Suprapubic skin (tissue), 4 donors: ENCODE results near the gene CDH22. TPM values are rescaled to one million over a fixed set of nuclear protein-coding genes. Genes with fewer than 3 reads are reported as not detected.

Source experiments
- DNase-seq, 2 donors: peaks; one replicate each; pipeline ENCODE4 v3.0.0-alpha.2; 2019; ENCODE audit warnings: low spot score in 2 of 2
- H3K27ac ChIP-seq: fragments of 200-600 bp; sonication (generic); one replicate; pipeline ENCODE4 v1.5.1; 2019
- H3K27me3 ChIP-seq: fragments of 200-600 bp; sonication (generic); one replicate; pipeline ENCODE4 v1.5.1; 2019
- H3K36me3 ChIP-seq: fragments of 200-600 bp; sonication (generic); one replicate; pipeline ENCODE4 v1.5.1; 2019
- H3K4me1 ChIP-seq: fragments of 200-600 bp; sonication (generic); one replicate; pipeline ENCODE4 v1.5.1; 2019
- H3K4me3 ChIP-seq: fragments of 200-600 bp; sonication (generic); one replicate; pipeline ENCODE4 v1.5.1; 2019; ENCODE audit warnings: mild to moderate bottlenecking
- H3K9me3 ChIP-seq: fragments of 200-600 bp; sonication (generic); one replicate; pipeline ENCODE4 v1.5.1; 2019
- EP300 ChIP-seq: sonication (generic); formaldehyde crosslinking; IDR thresholded peaks from one replicate; pipeline ENCODE4 v1.6.1; 2017; ENCODE audit warnings: antibody characterized with exemption
- POLR2A ChIP-seq, 2 donors: fragments of 450-650 bp; IDR thresholded peaks; one replicate each; pipeline ENCODE4 v1.6.1; 2017; ENCODE audit warnings: antibody characterized with exemption in 2 of 2, mild to moderate bottlenecking in 2 of 2, moderate library complexity in 2 of 2
- POLR2AphosphoS5 ChIP-seq, 3 donors: sonication (generic); formaldehyde crosslinking; IDR thresholded peaks; one replicate each; pipeline ENCODE4 v1.6.1; 2017; ENCODE audit warnings: antibody characterized with exemption in 3 of 3
- WGBS: methylation state at CpG from one replicate; pipeline ENCODE4 v1.1.5; 2018; 5-methylcytosine and 5-hydroxymethylcytosine counted together
- total RNA-seq, 4 donors: library from RNA; depleted of rRNA; stranded (reverse); fragments of >200 nt; gene quantifications; one replicate each; pipeline ENCODE4 v1.1.0, GENCODE V29; 2016
- TF ChIP-seq, protein P1 (sequence below), 2 donors: fragments of 200-600 bp in 1 of 2; fragments of 450-650 bp in 1 of 2; sonication (generic) in 1 of 2; IDR thresholded peaks; one replicate each; pipeline ENCODE4 v1.5.1; 2016 to 2019; ENCODE audit warnings: antibody characterized with exemption in 2 of 2, mild to moderate bottlenecking in 1 of 2, moderate library complexity in 1 of 2

The CDH22 gene
- total RNA-seq, 4 donors from 2014 or later = 2.6 to 5.1 (median 3.3) TPM

DNA sequence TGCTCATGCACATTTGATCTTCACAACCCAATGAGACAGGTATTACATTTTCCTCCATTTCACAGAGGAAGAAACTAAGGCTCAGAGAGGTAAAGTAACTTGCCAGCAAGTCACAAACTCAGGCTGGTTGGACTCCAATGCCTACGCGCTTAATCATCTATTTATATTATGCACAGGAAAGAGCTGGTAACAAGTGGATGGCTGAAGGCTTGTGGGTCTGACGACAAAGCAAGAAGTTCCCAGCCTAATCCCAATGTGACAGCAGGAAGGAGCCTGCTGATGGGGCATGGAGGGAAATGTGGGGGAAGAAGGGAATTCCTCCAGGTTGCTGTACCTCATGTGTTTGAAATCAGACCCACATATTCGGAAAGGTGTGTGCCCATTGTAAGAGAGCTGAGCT lies 3.9 kb downstream of the CDH22 start:
- Histone ChIP-seq H3K27ac (no peak overlapping the region), H3K27me3 (peaks cover 86% of the 10 kb centered on the region), H3K4me1 (peaks cover 27% of the 10 kb centered on the region), H3K4me3 (no peak overlapping the region), H3K36me3 (no peaks in the 10 kb centered on the region), H3K9me3 (no peaks in the 10 kb centered on the region)
- no peak for DNase-seq
- WGBS = 75% methylated on average over 4 of the region's 4 CpGs
- no peak for TF ChIP-seq EP300
- TF ChIP-seq, protein P1, sequence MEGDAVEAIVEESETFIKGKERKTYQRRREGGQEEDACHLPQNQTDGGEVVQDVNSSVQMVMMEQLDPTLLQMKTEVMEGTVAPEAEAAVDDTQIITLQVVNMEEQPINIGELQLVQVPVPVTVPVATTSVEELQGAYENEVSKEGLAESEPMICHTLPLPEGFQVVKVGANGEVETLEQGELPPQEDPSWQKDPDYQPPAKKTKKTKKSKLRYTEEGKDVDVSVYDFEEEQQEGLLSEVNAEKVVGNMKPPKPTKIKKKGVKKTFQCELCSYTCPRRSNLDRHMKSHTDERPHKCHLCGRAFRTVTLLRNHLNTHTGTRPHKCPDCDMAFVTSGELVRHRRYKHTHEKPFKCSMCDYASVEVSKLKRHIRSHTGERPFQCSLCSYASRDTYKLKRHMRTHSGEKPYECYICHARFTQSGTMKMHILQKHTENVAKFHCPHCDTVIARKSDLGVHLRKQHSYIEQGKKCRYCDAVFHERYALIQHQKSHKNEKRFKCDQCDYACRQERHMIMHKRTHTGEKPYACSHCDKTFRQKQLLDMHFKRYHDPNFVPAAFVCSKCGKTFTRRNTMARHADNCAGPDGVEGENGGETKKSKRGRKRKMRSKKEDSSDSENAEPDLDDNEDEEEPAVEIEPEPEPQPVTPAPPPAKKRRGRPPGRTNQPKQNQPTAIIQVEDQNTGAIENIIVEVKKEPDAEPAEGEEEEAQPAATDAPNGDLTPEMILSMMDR (IDR thresholded peaks at IDR 0.05) = no peak
- TF ChIP-seq POLR2A (IDR thresholded peaks at IDR 0.05) = no peak
- TF ChIP-seq POLR2AphosphoS5 (IDR thresholded peaks at IDR 0.05) = no peak

DNA sequence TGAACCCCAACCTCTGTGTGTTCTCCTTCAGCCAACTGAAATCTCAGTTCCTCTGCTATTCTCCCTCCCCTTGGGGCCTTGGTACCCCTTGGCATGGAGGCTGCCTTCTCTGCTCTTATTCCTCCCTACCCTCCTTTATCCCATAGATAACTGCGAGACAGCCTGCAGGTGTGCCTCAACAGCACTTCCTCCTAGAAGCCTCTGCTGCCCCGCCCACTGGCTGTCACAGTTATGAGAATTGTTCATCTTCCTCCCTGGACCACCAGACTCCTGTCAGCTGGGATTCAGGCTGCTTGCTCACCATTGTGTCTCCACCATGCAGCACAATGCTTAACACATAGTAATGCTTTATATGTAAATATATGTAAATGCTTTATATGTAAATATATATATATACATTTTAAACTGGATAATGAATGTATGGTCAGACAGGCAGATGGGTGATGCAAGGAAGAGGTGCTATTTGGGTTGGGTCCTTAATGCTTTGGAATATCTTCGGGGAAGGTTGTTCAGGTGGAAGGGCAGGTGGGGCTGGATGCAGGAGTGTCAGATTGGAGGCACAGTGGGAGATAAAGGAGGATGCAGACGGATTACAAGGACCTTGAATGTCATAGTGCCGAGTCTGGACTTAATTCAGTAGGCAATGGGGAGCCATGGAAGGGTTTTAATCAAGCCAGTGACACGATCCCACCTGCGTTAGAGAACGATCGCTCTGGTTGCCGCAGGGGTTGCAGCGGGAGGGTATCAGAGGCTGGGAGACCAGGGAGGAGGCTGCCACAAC lies 4.9 kb downstream of the CDH22 start:
- peaks cover 21% of the 10 kb centered on the region for H3K4me1 ChIP-seq
- peaks cover 76% of the 10 kb centered on the region for H3K27me3 ChIP-seq
- TF ChIP-seq, protein P1 (IDR thresholded peaks at IDR 0.05) = no peak
- no peak for TF ChIP-seq EP300
- H3K27ac ChIP-seq = no peak overlapping the region
- 68% methylated on average over 11 of the region's 11 CpGs for WGBS
- DNase-seq = no peak
- H3K36me3 ChIP-seq = no peaks in the 10 kb centered on the region
- no peaks in the 10 kb centered on the region for H3K9me3 ChIP-seq
- no peak overlapping the region for H3K4me3 ChIP-seq

DNA sequence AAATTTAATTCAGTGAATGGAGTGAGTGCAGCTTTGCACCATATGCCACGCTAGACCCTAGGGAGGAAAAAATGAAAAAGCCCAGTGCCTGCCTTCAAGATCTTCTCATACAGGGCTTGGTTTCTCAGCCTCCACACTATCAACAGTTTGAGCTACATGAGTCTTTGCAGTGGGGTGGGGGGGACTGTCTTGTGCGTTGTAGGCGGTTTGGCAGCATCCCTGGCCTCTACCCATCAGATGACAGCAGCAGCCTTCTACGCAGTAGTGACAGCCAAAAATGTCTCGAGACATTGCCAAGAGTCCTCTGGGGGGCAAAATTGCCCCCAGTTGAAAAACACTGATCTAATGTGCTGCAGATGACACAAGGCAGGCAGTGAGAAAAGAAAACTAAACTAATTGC lies 6.2 kb downstream of the CDH22 start:
- WGBS = 73% methylated on average over 5 of the region's 5 CpGs
- no peak overlapping the region for H3K4me3 ChIP-seq
- TF ChIP-seq, protein P1 (IDR thresholded peaks at IDR 0.05) = no peak
- TF ChIP-seq POLR2AphosphoS5 (IDR thresholded peaks at IDR 0.05) = no peak
- no peak for TF ChIP-seq EP300
- no peak for TF ChIP-seq POLR2A (IDR thresholded peaks at IDR 0.05)
- H3K36me3 ChIP-seq = no peaks in the 10 kb centered on the region
- DNase-seq = no peak
- no peaks in the 10 kb centered on the region for H3K9me3 ChIP-seq
- H3K4me1 ChIP-seq = peaks cover 9% of the 10 kb centered on the region
- H3K27me3 ChIP-seq = peaks cover 72% of the 10 kb centered on the region
- no peak overlapping the region for H3K27ac ChIP-seq

DNA sequence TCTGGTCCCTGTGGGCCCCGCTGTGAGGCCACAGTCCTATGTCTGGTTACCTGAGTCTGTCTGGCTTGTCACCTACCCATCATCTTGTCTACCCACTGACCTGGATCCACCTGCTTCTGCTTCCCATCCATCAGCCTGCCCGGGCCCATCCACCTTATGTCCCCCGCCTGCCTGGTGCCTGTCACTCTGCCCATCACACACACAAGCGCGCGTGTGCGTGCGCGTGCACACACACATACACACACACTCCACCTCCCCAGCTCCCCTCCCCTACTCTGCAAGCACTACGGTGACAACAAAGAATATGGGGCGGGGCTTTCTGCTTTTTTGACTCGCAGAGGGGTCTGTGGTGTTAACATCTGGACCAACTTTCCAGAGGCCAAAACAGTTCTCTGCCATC lies 8.0 kb downstream of the CDH22 start:
- H3K27ac ChIP-seq = no peak overlapping the region
- no peaks in the 10 kb centered on the region for H3K9me3 ChIP-seq
- no peaks in the 10 kb centered on the region for H3K4me1 ChIP-seq
- no peak for TF ChIP-seq POLR2AphosphoS5 (IDR thresholded peaks at IDR 0.05)
- no peak for TF ChIP-seq EP300
- TF ChIP-seq, protein P1 (IDR thresholded peaks at IDR 0.05) = no peak
- TF ChIP-seq POLR2A (IDR thresholded peaks at IDR 0.05) = no peak
- H3K27me3 ChIP-seq = peaks cover 67% of the 10 kb centered on the region
- H3K36me3 ChIP-seq = no peaks in the 10 kb centered on the region
- WGBS = 86% methylated on average over 12 of the region's 12 CpGs
- H3K4me3 ChIP-seq = no peak overlapping the region
- DNase-seq = no peak

DNA sequence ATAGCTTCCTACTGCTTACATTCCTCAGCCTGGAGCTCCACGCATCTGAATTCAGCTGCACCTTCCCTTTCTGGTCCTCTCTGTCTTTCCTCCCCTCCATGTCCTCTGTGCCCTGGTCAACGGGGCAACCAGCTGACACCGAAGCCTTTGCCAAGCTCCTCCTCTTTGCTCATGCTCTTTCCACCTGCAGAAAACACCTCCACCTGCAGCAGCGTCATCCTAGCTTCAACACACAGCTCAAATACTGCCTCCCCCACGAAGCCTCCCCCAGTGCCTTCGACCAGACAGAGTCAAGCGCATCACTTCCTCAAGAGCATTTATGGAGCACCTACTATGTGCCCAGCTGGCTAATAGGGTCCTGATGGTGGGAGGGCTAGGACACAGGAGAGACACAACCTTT lies 9.2 kb downstream of the CDH22 start:
- Histone ChIP-seq H3K36me3 (no peaks in the 10 kb centered on the region), H3K9me3 (no peaks in the 10 kb centered on the region), H3K27me3 (peaks cover 62% of the 10 kb centered on the region), H3K4me3 (no peak overlapping the region), H3K27ac (no peak overlapping the region), H3K4me1 (no peaks in the 10 kb centered on the region)
- no peak for TF ChIP-seq POLR2A (IDR thresholded peaks at IDR 0.05)
- no peak for TF ChIP-seq EP300
- TF ChIP-seq, protein P1 (IDR thresholded peaks at IDR 0.05) = no peak
- TF ChIP-seq POLR2AphosphoS5 (IDR thresholded peaks at IDR 0.05) = no peak
- no peak for DNase-seq
- WGBS = 57% methylated on average over 7 of the region's 7 CpGs
